DND-41 (cell line): ENCODE results near the gene MGAT4A.

Experiments used
- ATAC-seq: fragments of 200-7000 bp; cut with Tn5 transposase; 3 replicates; pipeline ENCODE4 v1.9.1; 2021; ENCODE audit warnings: low read depth; ENCODE audit not compliant: insufficient read depth
- DNase-seq: peaks from one replicate; pipeline ENCODE4 v3.0.0-alpha.2; 2020
- H2AFZ ChIP-seq: 2 replicates; pipeline ENCODE4 v1.6.0; 2012; ENCODE audit warnings: low read depth, low read length
- H3K27ac ChIP-seq: 2 replicates; pipeline ENCODE4 v1.5.1; 2012; ENCODE audit warnings: low read length, inconsistent platforms
- H3K27me3 ChIP-seq: fragments of 200-600 bp; sonication (generic); 2 replicates; pipeline ENCODE4 v1.6.0; 2012; ENCODE audit warnings: low read length, mild to moderate bottlenecking, inconsistent platforms; ENCODE audit not compliant: insufficient read depth, poor library complexity
- H3K36me3 ChIP-seq: 2 replicates; pipeline ENCODE4 v1.5.1; 2012; ENCODE audit warnings: low read length, inconsistent platforms; ENCODE audit not compliant: insufficient read depth
- H3K4me1 ChIP-seq: 2 replicates; pipeline ENCODE4 v1.5.1; 2012; ENCODE audit warnings: mild to moderate bottlenecking, low read length; ENCODE audit not compliant: insufficient read depth
- H3K4me2 ChIP-seq: 2 replicates; pipeline ENCODE4 v1.6.0; 2012; ENCODE audit warnings: mild to moderate bottlenecking, moderate library complexity, low read length, inconsistent platforms; ENCODE audit not compliant: insufficient read depth
- H3K4me3 ChIP-seq, 2 experiments: fragments of 200-600 bp in 1 of 2; shearing (Covaris generic) in 1 of 2; 2 replicates each; pipeline ENCODE4 v1.5.1; 2012 to 2016; ENCODE audit warnings: inconsistent platforms in 2 of 2, low read length in 2 of 2, mild to moderate bottlenecking in 2 of 2, low read depth in 1 of 2, moderate library complexity in 1 of 2
- H3K79me2 ChIP-seq: 2 replicates; pipeline ENCODE4 v1.6.0; 2012; ENCODE audit warnings: low read length, inconsistent platforms; ENCODE audit not compliant: insufficient read depth
- H3K9ac ChIP-seq: 2 replicates; pipeline ENCODE4 v1.6.0; 2012; ENCODE audit warnings: low read depth, mild to moderate bottlenecking, inconsistent platforms, low read length, moderate library complexity
- H3K9me3 ChIP-seq: 2 replicates; pipeline ENCODE4 v1.5.1; 2012; ENCODE audit warnings: low read length, moderate library complexity, mild to moderate bottlenecking, inconsistent platforms; ENCODE audit not compliant: insufficient read depth, severe bottlenecking
- H4K20me1 ChIP-seq: 2 replicates; pipeline ENCODE4 v1.6.0; 2012; ENCODE audit warnings: low read length; ENCODE audit not compliant: insufficient read depth
- CTCF ChIP-seq: IDR thresholded peaks from 2 replicates; pipeline ENCODE4 v1.5.1; 2012; ENCODE audit warnings: borderline replicate concordance, low read length, moderate library complexity, mild to moderate bottlenecking; ENCODE audit not compliant: poor library complexity, severe bottlenecking; ENCODE audit errors: extremely low read depth
- EZH2 ChIP-seq: IDR thresholded peaks from 3 replicates; pipeline ENCODE4 v1.6.1; 2012; ENCODE audit warnings: borderline replicate concordance, low read depth, mild to moderate bottlenecking, moderate library complexity, low read length, inconsistent platforms; ENCODE audit not compliant: severe bottlenecking

Gene MGAT4A

GRCh38 chr2:98697651-98698337 lies 33.1 kb downstream of the MGAT4A start:
- Histone ChIP-seq H4K20me1 (peaks cover 28% of the 10 kb centered on the region), H3K9me3 (no peaks in the 10 kb centered on the region), H3K4me3 (no peak overlapping the region), H3K9ac (no peak overlapping the region), H3K4me1 (peaks cover 5% of the 10 kb centered on the region; the same call in 1 of the 2 replicates), H3K36me3 (peaks cover 9% of the 10 kb centered on the region; the same call in 1 of the 2 replicates), H3K27ac (no peak overlapping the region), H3K4me2 (no peak overlapping the region), H2AFZ (no peak overlapping the region), H3K79me2 (peaks cover 95% of the 10 kb centered on the region), H3K27me3 (no peaks in the 10 kb centered on the region)
- TF ChIP-seq EZH2 (no peak), CTCF (no peak)
- DNase-seq (no peak), ATAC-seq (no peak)

DNA sequence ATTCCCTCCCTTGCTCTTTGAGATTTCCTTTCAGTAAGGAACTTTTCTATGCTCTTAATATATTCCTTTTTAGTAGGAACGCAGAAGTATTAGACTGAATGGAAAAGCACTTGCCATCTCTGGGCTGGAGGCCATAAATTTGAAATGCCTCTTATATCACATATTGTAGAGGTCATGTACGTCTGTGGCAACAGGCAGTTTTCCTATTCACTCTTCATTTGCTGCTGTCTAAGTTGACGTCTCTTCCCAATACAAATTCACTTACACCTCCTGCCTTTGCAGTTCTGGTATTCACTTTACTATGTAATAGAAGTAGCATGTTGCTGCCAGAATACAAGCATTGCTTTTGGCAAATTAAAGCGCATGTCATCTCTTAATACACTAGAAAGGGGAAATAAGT lies 34.7 kb downstream of the MGAT4A start:
- Histone ChIP-seq H3K4me2 (no peak overlapping the region), H3K79me2 (peaks cover 94% of the 10 kb centered on the region), H4K20me1 (peaks cover 29% of the 10 kb centered on the region), H3K36me3 (peaks cover 9% of the 10 kb centered on the region; the same call in 1 of the 2 replicates), H3K4me3 (no peak overlapping the region), H3K27me3 (no peaks in the 10 kb centered on the region), H2AFZ (no peak overlapping the region), H3K27ac (no peak overlapping the region), H3K9me3 (no peaks in the 10 kb centered on the region), H3K9ac (no peak overlapping the region), H3K4me1 (peaks cover 5% of the 10 kb centered on the region; the same call in 1 of the 2 replicates)
- ATAC-seq (no peak), DNase-seq (no peak)
- TF ChIP-seq CTCF (no peak), EZH2 (no peak)

DNA sequence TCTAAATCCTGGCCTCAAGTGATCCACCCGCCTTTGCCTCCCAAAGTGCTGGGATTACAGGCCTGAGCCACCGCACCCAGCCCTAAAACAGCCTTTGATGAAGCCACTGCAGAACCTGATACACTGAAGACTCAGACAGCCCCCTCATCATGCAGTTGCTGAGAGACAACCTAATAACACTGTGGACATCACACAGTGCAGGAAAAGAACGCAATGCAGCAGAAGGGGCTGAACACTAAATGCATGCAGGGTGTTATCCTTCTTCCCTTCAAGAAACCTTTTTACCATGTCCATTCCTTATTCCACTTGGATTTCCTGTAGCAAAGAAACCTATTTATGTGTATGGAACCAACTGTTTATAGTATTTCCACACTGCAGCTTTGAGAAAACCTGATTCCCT lies 35.7 kb downstream of the MGAT4A start:
- peaks cover 9% of the 10 kb centered on the region; the same call in 1 of the 2 replicates for H3K36me3 ChIP-seq
- DNase-seq (no peak), ATAC-seq (no peak)
- no peaks in the 10 kb centered on the region for H3K27me3 ChIP-seq
- H2AFZ ChIP-seq = no peak overlapping the region
- H3K27ac ChIP-seq = no peak overlapping the region
- peaks cover 5% of the 10 kb centered on the region; the same call in 1 of the 2 replicates for H3K4me1 ChIP-seq
- no peak overlapping the region for H3K9ac ChIP-seq
- no peak for TF ChIP-seq EZH2
- H3K9me3 ChIP-seq = no peaks in the 10 kb centered on the region
- H3K79me2 ChIP-seq = peaks cover 95% of the 10 kb centered on the region
- H3K4me2 ChIP-seq = no peak overlapping the region
- H3K4me3 ChIP-seq = no peak overlapping the region
- H4K20me1 ChIP-seq = peaks cover 32% of the 10 kb centered on the region

GRCh38 chr2:98693477-98693876 lies 37.5 kb downstream of the MGAT4A start:
- no peak for DNase-seq
- no peak overlapping the region for H3K9ac ChIP-seq
- no peak for TF ChIP-seq CTCF
- H3K4me2 ChIP-seq = no peak overlapping the region
- peaks cover 29% of the 10 kb centered on the region for H4K20me1 ChIP-seq
- ATAC-seq = peak; percentile 37; the same call in 2 of the 3 replicates
- no peaks in the 10 kb centered on the region for H3K9me3 ChIP-seq
- no peaks in the 10 kb centered on the region for H3K36me3 ChIP-seq
- H3K79me2 ChIP-seq = peaks cover 95% of the 10 kb centered on the region
- H3K27me3 ChIP-seq = no peaks in the 10 kb centered on the region
- H3K4me3 ChIP-seq = no peak overlapping the region
- peaks cover 5% of the 10 kb centered on the region; the same call in 1 of the 2 replicates for H3K4me1 ChIP-seq
- no peak overlapping the region for H2AFZ ChIP-seq
- H3K27ac ChIP-seq = no peak overlapping the region
